ENCODE measurements around the gene SPAG17.

Gene SPAG17

GRCh38 chr1:118085365-118085764 lies 99.7 kb downstream of the SPAG17 start:
- POLR2A ChIA-PET, result no interaction called here
- H3K27ac ChIP-seq (ENCODE audit: extremely low read depth, low read depth, low read length), result no peak overlapping the region
- CTCF ChIA-PET, result interaction anchor here (0.7 kb wide), 1 partner anchor 11 kb away, joined by 4 read pairs; no protein-coding TSS in a partner anchor
- TF ChIP-seq SETDB1 (IDR thresholded peaks at IDR 0.05; ENCODE audit: insufficient read length, low read length) (no peak), ZNF280C (tag by site-specific recombination; IDR thresholded peaks at IDR 0.05) (no peak), ZIC2 (tag by site-specific recombination; IDR thresholded peaks at IDR 0.05) (no peak), ZNF175 (tag by site-specific recombination; IDR thresholded peaks at IDR 0.05) (no peak), ZNF658 (tag by site-specific recombination; IDR thresholded peaks at IDR 0.05) (no peak), TSHZ1 (tag by site-specific recombination; IDR thresholded peaks at IDR 0.05; ENCODE audit: borderline replicate concordance) (no peak)
- H3K4me1 ChIP-seq (ENCODE audit: control insufficient read depth, insufficient read depth, low read length), result peaks cover 3% of the 10 kb centered on the region; the same call in 1 of the 2 replicates
- H3K9me3 ChIP-seq (ENCODE audit: control insufficient read depth, insufficient read depth, low read depth, low read length), result no peaks in the 10 kb centered on the region
- H3K36me3 ChIP-seq (ENCODE audit: control insufficient read depth in 2 of 2, insufficient read depth in 1 of 2, low read length in 2 of 2), result no peaks in the 10 kb centered on the region
- H3K4me3 ChIP-seq (ENCODE audit: low read depth, low read length), result no peak overlapping the region

GRCh38 chr1:118084400-118084799 lies 100.6 kb downstream of the SPAG17 start:
- CTCF ChIA-PET, result interaction anchor here (0.7 kb wide), 1 partner anchor 10 kb away, joined by 4 read pairs; no protein-coding TSS in a partner anchor

More at GRCh38 chr1:118084400-118084799, 100.6 kb downstream of the SPAG17 start:
- no peak for TF ChIP-seq ZNF654 (tag by site-specific recombination; IDR thresholded peaks at IDR 0.05; ENCODE audit: low read depth)
- TF ChIP-seq OVOL3 (tag by site-specific recombination; IDR thresholded peaks at IDR 0.05), result no peak
- TF ChIP-seq PRDM10 (tag by site-specific recombination; IDR thresholded peaks at IDR 0.05), result peak; percentile 58
- peak; percentile 59; the same call in 1 of the 2 replicates for TF ChIP-seq ZNF2 (tag by site-specific recombination; IDR thresholded peaks at IDR 0.05)
- no peak for TF ChIP-seq ZNF292 (tag by site-specific recombination; IDR thresholded peaks at IDR 0.05; ENCODE audit: borderline replicate concordance, low read depth)
- peak; percentile 83 for TF ChIP-seq ZIC2 (tag by site-specific recombination; IDR thresholded peaks at IDR 0.05)
- Histone ChIP-seq H3K4me3 (ENCODE audit: low read depth, low read length) (no peak overlapping the region), H3K4me1 (ENCODE audit: control insufficient read depth, insufficient read depth, low read length) (peaks cover 3% of the 10 kb centered on the region; the same call in 1 of the 2 replicates), H3K27ac (ENCODE audit: extremely low read depth, low read depth, low read length) (no peak overlapping the region), H3K36me3 (ENCODE audit: control insufficient read depth in 2 of 2, insufficient read depth in 1 of 2, low read length in 2 of 2) (no peaks in the 10 kb centered on the region), H3K9me3 (ENCODE audit: control insufficient read depth, insufficient read depth, low read depth, low read length) (no peaks in the 10 kb centered on the region)
- POLR2A ChIA-PET, result no interaction called here
